ENCODE data around the gene SLC5A6. TPM values are rescaled to one million over a fixed set of nuclear protein-coding genes. Genes with fewer than 3 reads are reported as not detected.

The SLC5A6 gene
- total RNA-seq, 1 experiment from 2014 or later: 122 TPM

DNA sequence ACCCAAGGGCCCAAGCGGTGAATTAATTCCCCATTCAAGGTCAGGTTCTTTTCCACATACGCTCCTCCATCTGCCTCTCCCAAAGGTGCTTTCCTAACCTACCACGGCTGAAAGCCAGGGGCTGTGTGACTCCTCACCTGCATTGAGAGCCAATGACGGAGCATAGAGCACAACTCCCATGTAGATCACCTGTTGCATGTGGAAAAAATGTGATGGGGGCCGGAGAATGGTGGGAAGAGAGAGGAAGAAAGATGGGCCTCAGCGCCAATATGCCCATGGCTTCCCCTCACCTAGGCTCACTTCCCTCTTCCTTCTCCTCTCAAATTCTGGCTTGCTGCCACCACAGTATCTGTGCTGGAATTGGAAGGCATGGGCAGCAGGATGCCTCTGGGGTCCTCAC is 5.7 kb downstream of the SLC5A6 start:
- Histone ChIP-seq H3K79me2 (ENCODE audit: insufficient read depth, low read length) (no peaks in the 10 kb centered on the region), H2BK15ac (ENCODE audit: low read depth, low read length) (no peak overlapping the region), H3K14ac (ENCODE audit: insufficient read depth, low read length) (no peak overlapping the region), H3K79me1 (ENCODE audit: insufficient read depth, low read depth, low read length, poor library complexity, severe bottlenecking) (no peaks in the 10 kb centered on the region), H3K9ac (ENCODE audit: extremely low read depth, insufficient read length, low read length) (no peak overlapping the region), H3K23ac (ENCODE audit: insufficient read length, low read depth, low read length) (no peak overlapping the region), H3K27ac (ENCODE audit: insufficient read length, low read depth, low read length) (no peak overlapping the region), H3K27me3 (ENCODE audit: insufficient read depth, low read length) (no peaks in the 10 kb centered on the region), H2BK20ac (ENCODE audit: low read depth, low read length, poor library complexity, severe bottlenecking) (no peak overlapping the region), H2AK5ac (ENCODE audit: insufficient read length, low read length) (no peak overlapping the region), H3T11ph (ENCODE audit: low read length) (no peak overlapping the region), H2AFZ (ENCODE audit: low read length) (no peak overlapping the region), H2BK120ac (ENCODE audit: low read depth, low read length, poor library complexity, severe bottlenecking) (no peak overlapping the region), H2BK5ac (ENCODE audit: insufficient read length, low read length) (no peak overlapping the region), H2BK12ac (ENCODE audit: insufficient read length, low read depth, low read length) (no peak overlapping the region), H4K5ac (ENCODE audit: insufficient read length, low read depth, low read length) (no peak overlapping the region), H3K9me3 (ENCODE audit: control insufficient read depth, low read depth, low read length) (no peaks in the 10 kb centered on the region), H3K18ac (ENCODE audit: insufficient read length, low read depth, low read length) (no peak overlapping the region), H3K4ac (ENCODE audit: low read depth, low read length) (no peak overlapping the region), H4K8ac (replicated peaks; ENCODE audit: insufficient read length, low read depth, low read length) (no peak overlapping the region), H3K4me1 (ENCODE audit: insufficient read depth, low read length) (no peaks in the 10 kb centered on the region), H3K56ac (ENCODE audit: insufficient read length, low read depth, low read length) (no peak overlapping the region), H4K91ac (ENCODE audit: insufficient read length, low read depth, low read length) (no peak overlapping the region), H3K23me2 (ENCODE audit: insufficient read length, low read depth, low read length, poor library complexity, severe bottlenecking) (peaks cover 3% of the 10 kb centered on the region), H3K4me2 (ENCODE audit: insufficient read depth, insufficient read length, low read length) (no peak overlapping the region), H4K20me1 (ENCODE audit: control insufficient read depth, insufficient read depth, insufficient read length) (no peaks in the 10 kb centered on the region)
- WGBS (ENCODE audit: extremely low coverage, insufficient read length, low lambda C conversion rate): no CpG with 5 or more reads among the region's 6 CpGs
- TF ChIP-seq, protein P1, sequence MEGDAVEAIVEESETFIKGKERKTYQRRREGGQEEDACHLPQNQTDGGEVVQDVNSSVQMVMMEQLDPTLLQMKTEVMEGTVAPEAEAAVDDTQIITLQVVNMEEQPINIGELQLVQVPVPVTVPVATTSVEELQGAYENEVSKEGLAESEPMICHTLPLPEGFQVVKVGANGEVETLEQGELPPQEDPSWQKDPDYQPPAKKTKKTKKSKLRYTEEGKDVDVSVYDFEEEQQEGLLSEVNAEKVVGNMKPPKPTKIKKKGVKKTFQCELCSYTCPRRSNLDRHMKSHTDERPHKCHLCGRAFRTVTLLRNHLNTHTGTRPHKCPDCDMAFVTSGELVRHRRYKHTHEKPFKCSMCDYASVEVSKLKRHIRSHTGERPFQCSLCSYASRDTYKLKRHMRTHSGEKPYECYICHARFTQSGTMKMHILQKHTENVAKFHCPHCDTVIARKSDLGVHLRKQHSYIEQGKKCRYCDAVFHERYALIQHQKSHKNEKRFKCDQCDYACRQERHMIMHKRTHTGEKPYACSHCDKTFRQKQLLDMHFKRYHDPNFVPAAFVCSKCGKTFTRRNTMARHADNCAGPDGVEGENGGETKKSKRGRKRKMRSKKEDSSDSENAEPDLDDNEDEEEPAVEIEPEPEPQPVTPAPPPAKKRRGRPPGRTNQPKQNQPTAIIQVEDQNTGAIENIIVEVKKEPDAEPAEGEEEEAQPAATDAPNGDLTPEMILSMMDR (conservative IDR thresholded peaks at IDR 0.05): no peak
- no peaks in the 10 kb centered on the region for H3K9me3 Mint-ChIP-seq
- no peak overlapping the region for H3K27ac Mint-ChIP-seq
- peaks cover 60 to 88% (median 87%) of the 10 kb centered on the region in 3 experiments for H3K36me3 Mint-ChIP-seq (ENCODE audit: insufficient read depth in 1 of 3, low read depth in 3 of 3)
- DNase-seq: no peak
- H3K4me1 Mint-ChIP-seq: peaks cover 21 to 24% of the 10 kb centered on the region in 2 experiments
- no peaks in the 10 kb centered on the region for H3K27me3 Mint-ChIP-seq (ENCODE audit: low read depth)
- H3K4me3 Mint-ChIP-seq: no peak overlapping the region
